LNCaP clone FGC (cell line): ENCODE measurements around the gene FBXW9.
A peak's percentile ranks its signal among the peaks of the same experiment; 100 is the strongest.
"Not testable (repeated sequence)": the region's sequence is repeated elsewhere in the genome, so short reads cannot be mapped to it uniquely, and the experiment has no call there.

Experiments
- DNase-seq: peaks from one replicate; pipeline ENCODE4 v3.0.0-alpha.2; 2011; ENCODE audit warnings: low read depth
- H3K4me3 ChIP-seq: 2 replicates; pipeline ENCODE4 v1.5.1; 2011; ENCODE audit warnings: mild to moderate bottlenecking, low read depth, low read length, control low read depth
- CTCF ChIP-seq: IDR thresholded peaks from 2 replicates; pipeline ENCODE4 v1.5.1; 2012; ENCODE audit warnings: mild to moderate bottlenecking; ENCODE audit not compliant: control insufficient read depth, insufficient read depth; ENCODE audit errors: extremely low read depth

Gene FBXW9

GRCh38 chr19:12680034-12680433, 16.4 kb downstream of the FBXW9 start:
- TF ChIP-seq CTCF, result no peak
- H3K4me3 ChIP-seq, result no peak overlapping the region
- no peak for DNase-seq

GRCh38 chr19:12678039-12678438, 18.4 kb downstream of the FBXW9 start:
- not testable (repeated sequence) for DNase-seq, H3K4me3 ChIP-seq

- no peak overlapping the region for H3K4me3 ChIP-seq
- TF ChIP-seq CTCF, result no peak
- no peak for DNase-seq
Measured at GRCh38 chr19:12676928-12677327, 19.5 kb downstream of the FBXW9 start.

- peak; percentile 32 for DNase-seq
- H3K4me3 ChIP-seq, result no peak overlapping the region
- TF ChIP-seq CTCF, result peak; percentile 86
Measured at GRCh38 chr19:12676384-12676792, 20.0 kb downstream of the FBXW9 start.

- H3K4me3 ChIP-seq, result no peak overlapping the region
- no peak for DNase-seq
- TF ChIP-seq CTCF, result no peak
Measured at GRCh38 chr19:12675940-12676339, 20.5 kb downstream of the FBXW9 start.

GRCh38 chr19:12675399-12675798, 21.0 kb downstream of the FBXW9 start:
- H3K4me3 ChIP-seq, result no peak overlapping the region
- no peak for DNase-seq
- TF ChIP-seq CTCF, result no peak

GRCh38 chr19:12672744-12673143, 23.7 kb downstream of the FBXW9 start:
- no peak for TF ChIP-seq CTCF
- no peak overlapping the region for H3K4me3 ChIP-seq
- DNase-seq, result no peak
